Parathyroid adenoma (tissue), 2 donors: Measurements from ENCODE around the gene DTNB.
"Not testable (repeated sequence)": the region's sequence is repeated elsewhere in the genome, so short reads cannot be mapped to it uniquely, and the experiment has no call there.

Experiments
- H2AFZ ChIP-seq: fragments of 300-600 bp; sonication (generic); one replicate; pipeline ENCODE4 v1.7.0; 2017; ENCODE audit warnings: antibody characterized with exemption, mild to moderate bottlenecking
- H3K27ac ChIP-seq: fragments of 300-600 bp; sonication (generic); one replicate; pipeline ENCODE4 v1.7.0; 2017
- H3K27me3 ChIP-seq: fragments of 300-600 bp; sonication (generic); one replicate; pipeline ENCODE4 v1.7.0; 2017; ENCODE audit warnings: low read length; ENCODE audit not compliant: control insufficient read depth, insufficient read depth
- H3K36me3 ChIP-seq: fragments of 300-600 bp; sonication (generic); one replicate; pipeline ENCODE4 v1.7.0; 2017; ENCODE audit warnings: low read length; ENCODE audit not compliant: control insufficient read depth, insufficient read depth
- H3K4me1 ChIP-seq: fragments of 300-600 bp; sonication (generic); one replicate; pipeline ENCODE4 v1.7.0; 2017; ENCODE audit warnings: control low read depth
- H3K4me2 ChIP-seq: fragments of 300-600 bp; sonication (generic); one replicate; pipeline ENCODE4 v1.7.0; 2017; ENCODE audit warnings: low read length
- H3K4me3 ChIP-seq: fragments of 300-600 bp; sonication (generic); one replicate; pipeline ENCODE4 v1.7.0; 2017; ENCODE audit warnings: low read depth, low read length
- H3K79me2 ChIP-seq: fragments of 300-600 bp; sonication (generic); one replicate; pipeline ENCODE4 v1.7.0; 2017; ENCODE audit warnings: control low read depth
- H3K9ac ChIP-seq: fragments of 300-600 bp; sonication (generic); one replicate; pipeline ENCODE4 v1.7.0; 2017; ENCODE audit warnings: mild to moderate bottlenecking
- H3K9me3 ChIP-seq: fragments of 300-600 bp; sonication (generic); one replicate; pipeline ENCODE4 v1.7.0; 2017; ENCODE audit warnings: low read length; ENCODE audit not compliant: control insufficient read depth
- TF ChIP-seq, protein P1 (sequence below): fragments of 300-600 bp; sonication (generic); IDR thresholded peaks from one replicate; pipeline ENCODE4 v1.7.0; 2017; ENCODE audit warnings: antibody characterized with exemption, mild to moderate bottlenecking
- donor health status: primary hyperparathyroidism.

DTNB gene

DNA sequence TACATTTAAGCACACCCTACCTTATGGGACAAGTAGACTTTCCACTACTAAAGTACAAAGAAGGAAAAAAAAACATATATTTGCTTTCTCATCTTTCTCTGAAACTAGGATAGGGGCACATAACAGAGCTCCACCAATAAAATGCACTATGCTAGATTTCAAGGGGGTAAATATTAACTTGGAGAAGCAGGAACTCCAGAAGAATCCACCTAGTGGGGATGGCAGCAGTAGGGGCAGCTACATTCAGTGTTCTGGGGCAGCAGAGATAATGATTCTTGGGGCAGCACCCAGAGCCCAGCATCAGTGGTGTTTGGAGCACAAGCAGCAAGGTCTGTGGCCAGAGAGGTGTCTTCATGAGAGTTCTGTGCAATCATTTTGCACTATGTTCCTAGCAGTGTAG is 64.7 kb downstream of the DTNB start:
- peaks cover 4% of the 10 kb centered on the region for H3K79me2 ChIP-seq
- H3K4me2 ChIP-seq, result no peak overlapping the region
- no peak overlapping the region for H2AFZ ChIP-seq
- no peaks in the 10 kb centered on the region for H3K27me3 ChIP-seq
- no peak overlapping the region for H3K9ac ChIP-seq
- no peak overlapping the region for H3K27ac ChIP-seq
- no peaks in the 10 kb centered on the region for H3K36me3 ChIP-seq
- H3K4me1 ChIP-seq, result no peaks in the 10 kb centered on the region
- H3K9me3 ChIP-seq, result no peaks in the 10 kb centered on the region
- no peak overlapping the region for H3K4me3 ChIP-seq
- TF ChIP-seq, protein P1, sequence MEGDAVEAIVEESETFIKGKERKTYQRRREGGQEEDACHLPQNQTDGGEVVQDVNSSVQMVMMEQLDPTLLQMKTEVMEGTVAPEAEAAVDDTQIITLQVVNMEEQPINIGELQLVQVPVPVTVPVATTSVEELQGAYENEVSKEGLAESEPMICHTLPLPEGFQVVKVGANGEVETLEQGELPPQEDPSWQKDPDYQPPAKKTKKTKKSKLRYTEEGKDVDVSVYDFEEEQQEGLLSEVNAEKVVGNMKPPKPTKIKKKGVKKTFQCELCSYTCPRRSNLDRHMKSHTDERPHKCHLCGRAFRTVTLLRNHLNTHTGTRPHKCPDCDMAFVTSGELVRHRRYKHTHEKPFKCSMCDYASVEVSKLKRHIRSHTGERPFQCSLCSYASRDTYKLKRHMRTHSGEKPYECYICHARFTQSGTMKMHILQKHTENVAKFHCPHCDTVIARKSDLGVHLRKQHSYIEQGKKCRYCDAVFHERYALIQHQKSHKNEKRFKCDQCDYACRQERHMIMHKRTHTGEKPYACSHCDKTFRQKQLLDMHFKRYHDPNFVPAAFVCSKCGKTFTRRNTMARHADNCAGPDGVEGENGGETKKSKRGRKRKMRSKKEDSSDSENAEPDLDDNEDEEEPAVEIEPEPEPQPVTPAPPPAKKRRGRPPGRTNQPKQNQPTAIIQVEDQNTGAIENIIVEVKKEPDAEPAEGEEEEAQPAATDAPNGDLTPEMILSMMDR, result no peak

DNA sequence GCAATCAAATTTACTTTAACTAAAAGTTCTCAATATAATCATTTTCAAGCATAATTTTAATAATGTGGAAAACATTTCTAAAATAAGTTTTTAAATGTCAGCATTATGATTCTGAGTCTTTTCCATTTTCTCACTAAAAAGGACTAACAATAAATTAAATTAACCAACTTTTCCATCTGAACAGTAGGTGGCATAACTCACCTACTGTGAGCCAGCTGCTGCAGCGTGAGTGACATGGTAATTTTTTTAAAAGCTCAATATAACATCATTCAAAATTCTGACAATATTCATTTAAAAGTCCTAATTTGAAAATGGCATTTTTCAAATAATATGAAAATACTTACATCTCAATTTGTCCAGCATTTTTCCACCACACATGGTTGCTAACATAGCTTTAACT is 66.5 kb downstream of the DTNB start:
- H2AFZ ChIP-seq, result no peak overlapping the region
- no peak overlapping the region for H3K9ac ChIP-seq
- no peak overlapping the region for H3K4me3 ChIP-seq
- H3K9me3 ChIP-seq, result no peaks in the 10 kb centered on the region
- H3K36me3 ChIP-seq, result no peaks in the 10 kb centered on the region
- TF ChIP-seq, protein P1, result peak; percentile 63
- H3K4me2 ChIP-seq, result no peak overlapping the region
- H3K27ac ChIP-seq, result no peak overlapping the region
- H3K27me3 ChIP-seq, result no peaks in the 10 kb centered on the region
- peaks cover 4% of the 10 kb centered on the region for H3K79me2 ChIP-seq
- no peaks in the 10 kb centered on the region for H3K4me1 ChIP-seq

DNA sequence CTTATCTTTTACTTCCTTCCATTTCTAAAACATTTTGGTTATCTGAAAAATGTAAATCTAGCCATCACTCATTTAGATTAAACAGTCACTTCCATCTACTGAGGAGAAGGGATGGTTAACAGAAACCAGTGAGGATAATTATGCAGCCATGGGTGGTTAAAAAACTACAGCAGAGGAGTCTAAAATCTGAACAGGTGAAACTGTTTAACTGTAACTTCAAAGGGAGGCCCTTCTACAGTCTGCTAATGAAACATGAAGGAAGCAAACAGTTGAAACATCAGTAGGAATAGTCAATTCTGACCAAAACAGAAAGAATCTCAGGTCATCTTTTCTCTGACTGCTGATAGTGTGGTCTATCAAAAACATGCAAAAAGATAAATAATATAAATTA is 71.0 kb downstream of the DTNB start:
- Histone ChIP-seq H3K4me3 (no peak overlapping the region), H3K79me2 (peaks cover 4% of the 10 kb centered on the region), H3K36me3 (no peaks in the 10 kb centered on the region), H3K9me3 (no peaks in the 10 kb centered on the region), H3K4me2 (no peak overlapping the region), H2AFZ (no peak overlapping the region), H3K9ac (no peak overlapping the region), H3K4me1 (no peaks in the 10 kb centered on the region), H3K27me3 (no peaks in the 10 kb centered on the region), H3K27ac (no peak overlapping the region)
- TF ChIP-seq, protein P1, result no peak

DNA sequence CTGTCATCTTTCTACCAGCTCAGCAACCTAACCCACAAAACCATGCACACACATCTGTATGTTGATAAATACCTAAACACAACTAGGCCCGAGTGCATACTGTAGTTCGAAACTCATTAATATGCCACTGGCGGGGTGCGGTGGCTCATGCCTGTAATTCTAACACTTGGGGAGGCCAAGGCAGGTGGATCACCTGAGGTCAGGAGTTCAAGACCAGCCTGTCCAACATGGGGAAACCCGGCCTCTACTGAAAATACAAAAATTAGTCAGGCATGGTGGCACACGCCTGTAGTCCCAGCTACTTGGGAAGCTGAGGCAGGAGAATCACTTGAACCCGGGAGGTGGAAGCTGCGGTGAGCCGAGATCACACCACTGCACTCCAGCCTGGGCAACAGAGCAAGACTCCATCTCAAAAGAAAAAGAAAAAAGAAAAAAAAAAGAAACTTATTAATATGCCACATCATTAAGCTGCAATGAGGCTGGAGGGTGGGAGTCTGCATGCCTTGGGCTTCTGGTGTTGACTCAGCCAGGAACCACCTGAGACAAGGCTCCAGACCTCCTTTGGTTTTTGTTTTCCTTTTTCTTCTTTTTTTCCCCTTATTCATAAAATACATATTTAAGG is 71.6 kb downstream of the DTNB start:
- H3K27ac ChIP-seq, H3K4me3 ChIP-seq, H3K79me2 ChIP-seq, H3K36me3 ChIP-seq, H3K9me3 ChIP-seq, H3K4me2 ChIP-seq, H2AFZ ChIP-seq, H3K4me1 ChIP-seq, H3K9ac ChIP-seq, H3K27me3 ChIP-seq: not testable (repeated sequence)

DNA sequence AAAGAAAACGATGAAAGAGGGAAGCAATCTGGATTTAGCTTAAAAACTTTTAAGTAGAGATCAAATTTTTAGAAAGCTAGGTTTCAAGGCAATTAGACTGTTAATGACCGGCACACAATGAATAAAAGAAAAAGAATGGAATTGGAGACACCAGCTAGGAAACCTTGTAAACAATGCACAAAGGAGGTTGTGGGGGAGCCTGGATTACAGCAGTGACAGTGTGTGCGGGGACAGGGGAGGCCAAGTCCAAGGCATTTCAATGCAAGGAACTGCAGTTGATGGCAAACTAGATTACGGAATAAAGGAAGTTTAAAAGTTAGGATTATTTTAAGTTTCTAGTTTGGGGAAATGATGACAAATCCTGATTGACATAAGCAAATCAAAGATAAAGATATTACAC is 74.5 kb downstream of the DTNB start:
- Histone ChIP-seq H3K4me2 (no peak overlapping the region), H3K9ac (no peak overlapping the region), H3K4me1 (no peaks in the 10 kb centered on the region), H3K79me2 (no peaks in the 10 kb centered on the region), H2AFZ (no peak overlapping the region), H3K9me3 (no peaks in the 10 kb centered on the region), H3K27ac (no peak overlapping the region), H3K36me3 (no peaks in the 10 kb centered on the region), H3K4me3 (no peak overlapping the region), H3K27me3 (no peaks in the 10 kb centered on the region)
- TF ChIP-seq, protein P1, result no peak
